Measurements from ENCODE around the gene CDK14. TPM values are rescaled to one million over a fixed set of nuclear protein-coding genes. Genes with fewer than 3 reads are reported as not detected.
"Not testable (repeated sequence)": the region's sequence is repeated elsewhere in the genome, so short reads cannot be mapped to it uniquely, and the experiment has no call there.

CDK14 gene
- total RNA-seq, 2 donors from 2014 or later = 5.1 to 5.5 TPM

DNA sequence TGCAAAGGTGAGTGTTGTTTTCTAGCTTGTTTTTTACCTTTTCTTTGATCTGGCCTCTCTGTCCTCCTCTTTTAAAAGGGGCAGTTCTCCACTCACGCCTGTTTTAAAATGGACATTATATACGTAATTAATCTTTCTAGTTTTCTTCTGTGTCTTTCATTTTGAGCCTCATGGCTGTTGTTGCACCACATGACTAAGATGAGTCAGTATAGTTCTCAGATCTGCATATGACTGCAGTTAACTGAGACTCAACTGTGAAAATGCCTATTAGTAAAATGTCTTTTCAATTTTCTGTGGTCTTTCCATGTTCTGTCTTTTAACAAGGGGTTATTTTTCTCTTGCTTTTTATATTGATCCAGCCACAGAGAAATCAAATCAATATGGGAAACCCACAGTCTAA lies 296.1 kb downstream of the CDK14 start:
- intact Hi-C loops (cut with DNase I, micrococcal nuclease) = no loop called here
- DNase-seq = no peak
- ATAC-seq = no peak

DNA sequence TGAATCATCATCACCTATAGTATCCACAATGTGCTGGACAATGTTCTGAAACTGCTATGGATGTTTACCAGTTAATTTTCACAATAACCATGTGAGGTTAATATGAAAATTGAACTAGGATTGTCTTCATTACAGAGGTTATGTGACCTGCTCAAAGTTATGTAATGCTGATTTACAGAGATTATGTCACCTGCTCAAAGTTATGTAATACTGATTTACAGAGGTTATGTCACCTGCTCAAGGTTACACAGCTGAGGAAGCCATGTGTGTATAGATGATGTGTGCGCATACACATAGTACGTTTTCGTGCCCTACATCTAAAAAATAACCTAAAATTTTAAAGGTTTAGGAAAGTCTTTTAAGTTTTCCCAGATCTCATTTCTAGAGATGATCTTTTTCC lies 298.0 kb downstream of the CDK14 start:
- ATAC-seq (no peak), DNase-seq (no peak)
- intact Hi-C loops (cut with DNase I, micrococcal nuclease) = no loop called here

DNA sequence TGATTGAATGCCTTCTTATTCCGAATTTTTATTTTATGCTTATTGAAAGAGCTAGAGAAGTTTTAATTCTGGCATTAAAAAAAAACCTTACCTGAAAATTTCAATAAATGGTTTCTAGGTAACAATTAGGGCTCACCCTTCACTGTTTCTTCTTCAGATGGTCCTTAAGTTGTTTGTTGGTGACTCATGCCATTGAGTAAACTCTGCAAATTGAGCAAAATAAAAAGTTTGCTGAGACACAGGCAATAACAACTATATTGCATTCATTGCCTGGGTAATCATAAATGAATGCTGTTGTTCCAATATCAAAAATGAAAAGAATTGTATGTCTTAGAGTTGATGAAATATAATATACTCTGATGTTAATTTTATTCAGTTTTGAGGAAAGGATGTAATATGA lies 300.3 kb downstream of the CDK14 start:
- DNase-seq (no peak), ATAC-seq (no peak)
- intact Hi-C loops (cut with DNase I, micrococcal nuclease) = no loop called here

DNA sequence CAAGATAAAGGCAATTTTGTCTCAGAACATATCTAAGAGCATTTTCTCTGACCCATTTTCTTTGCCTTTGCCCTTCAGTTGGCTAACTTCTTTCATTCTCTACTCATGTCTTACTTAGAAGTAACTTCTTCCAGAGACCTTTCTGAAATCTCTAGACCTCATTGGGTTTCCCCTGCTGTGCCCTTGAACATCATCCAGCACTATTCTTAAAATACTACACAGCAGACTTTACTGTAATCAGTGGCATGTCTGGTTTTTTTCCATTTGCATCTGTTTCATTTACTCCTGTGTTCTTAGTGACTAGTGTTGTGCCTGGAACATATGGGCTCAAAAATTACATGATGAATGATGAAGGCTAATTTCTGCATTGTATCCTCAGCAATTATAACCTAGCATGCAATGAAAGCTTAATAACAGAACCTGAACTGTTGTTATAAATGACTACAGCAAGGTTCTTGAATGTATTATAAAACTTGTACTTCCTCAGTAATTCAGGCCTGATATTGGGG lies 301.9 kb downstream of the CDK14 start:
- no peak for DNase-seq
- ATAC-seq = no peak
- intact Hi-C loops (cut with DNase I, micrococcal nuclease) = no loop called here

DNA sequence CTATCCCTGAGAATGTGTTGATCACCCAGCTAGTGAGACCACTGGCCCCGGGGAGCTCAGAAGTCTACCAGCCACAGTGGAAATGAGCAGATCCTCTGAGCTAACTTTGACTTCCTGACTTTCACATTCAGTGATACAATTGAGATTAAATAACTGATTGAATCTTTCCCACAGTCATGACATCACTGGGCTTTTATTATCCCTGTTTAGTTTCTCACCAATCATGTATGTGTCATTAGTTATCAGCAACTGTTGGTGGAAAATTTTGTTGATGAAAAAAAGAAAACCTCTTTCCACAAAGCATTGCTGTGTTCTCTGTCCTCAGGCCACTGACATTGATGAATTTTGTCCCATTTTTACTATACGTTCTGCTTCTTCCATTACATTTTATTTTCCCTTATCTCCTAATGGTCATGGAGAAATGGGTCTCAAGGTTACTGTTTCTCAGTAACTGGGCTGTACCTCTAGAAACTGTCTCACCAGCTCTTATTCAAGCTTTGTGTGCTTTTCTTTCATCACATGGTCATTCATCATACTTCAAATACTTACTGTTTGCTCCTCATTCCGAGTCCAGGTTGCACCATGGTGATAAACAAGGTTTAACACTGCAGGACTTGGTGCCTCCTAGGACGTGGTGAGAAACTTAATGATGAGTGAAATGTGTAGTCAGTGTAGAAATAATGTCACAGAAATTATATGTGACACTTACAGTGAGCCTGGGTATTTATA lies 304.7 kb downstream of the CDK14 start:
- DNase-seq (no peak), ATAC-seq (no peak)
- intact Hi-C loops (cut with DNase I, micrococcal nuclease) = no loop called here

DNA sequence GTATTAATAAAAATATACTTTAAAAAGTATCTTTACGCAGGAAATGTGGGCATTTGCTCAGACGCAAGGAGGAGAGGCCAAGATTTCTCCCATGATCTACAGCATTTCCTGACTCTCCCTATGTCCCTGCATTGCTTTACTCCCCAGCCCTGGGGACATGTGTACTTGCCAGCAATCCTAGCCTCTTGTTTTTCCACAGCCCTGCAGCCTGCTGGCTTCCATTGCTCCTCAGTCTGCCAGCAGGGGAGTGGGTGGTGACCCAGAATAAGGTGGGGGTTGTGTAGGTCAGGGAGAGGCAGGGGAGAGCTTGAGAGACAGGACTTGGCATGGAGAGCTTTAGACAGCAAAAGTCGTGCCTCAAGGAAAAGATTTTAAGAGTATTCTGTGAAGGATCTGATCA lies 307.7 kb downstream of the CDK14 start:
- no peak for DNase-seq
- ATAC-seq = no peak
- intact Hi-C loops (cut with DNase I, micrococcal nuclease) = no loop called here

DNA sequence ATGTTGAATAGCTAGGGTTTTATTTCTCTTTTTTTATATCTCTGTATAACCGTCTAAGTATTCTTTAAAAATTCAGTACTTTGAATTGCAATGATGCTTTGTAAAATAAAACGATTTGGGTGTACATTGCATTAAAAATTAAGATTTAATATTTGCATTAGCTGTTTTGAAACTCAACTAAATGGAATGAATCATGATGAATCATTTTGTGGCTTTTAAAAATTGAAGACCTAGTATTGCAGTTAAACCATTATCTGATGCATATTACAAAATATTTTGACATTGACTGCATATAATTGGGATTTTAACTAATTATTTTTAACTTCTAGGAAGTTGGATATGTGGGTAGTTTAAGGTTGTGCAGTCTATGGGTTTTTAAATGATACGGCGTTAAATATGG lies 314.0 kb downstream of the CDK14 start:
- intact Hi-C loops (cut with DNase I, micrococcal nuclease) = no loop called here
- DNase-seq (no peak), ATAC-seq (no peak)

DNA sequence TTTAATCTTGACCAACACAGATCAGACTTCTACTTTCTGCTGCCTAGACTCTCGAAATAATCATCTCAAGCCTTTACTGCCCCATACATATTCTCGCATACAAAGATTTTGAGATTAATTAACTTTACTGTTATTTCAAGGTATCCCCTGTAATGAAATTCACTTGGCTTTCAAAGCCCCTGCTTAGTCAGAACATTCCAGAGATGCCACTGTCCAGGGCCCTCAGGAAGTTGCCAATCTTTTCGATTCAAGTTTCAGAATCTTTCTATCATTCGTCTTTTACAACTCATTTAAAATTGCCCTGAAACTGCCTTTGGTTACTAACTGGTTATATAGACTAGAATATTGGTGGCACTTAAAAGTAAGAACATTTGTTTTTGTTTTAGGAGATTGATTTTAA lies 320.2 kb downstream of the CDK14 start:
- no peak for DNase-seq
- no peak for ATAC-seq
- intact Hi-C loops (cut with DNase I, micrococcal nuclease) = no loop called here

DNA sequence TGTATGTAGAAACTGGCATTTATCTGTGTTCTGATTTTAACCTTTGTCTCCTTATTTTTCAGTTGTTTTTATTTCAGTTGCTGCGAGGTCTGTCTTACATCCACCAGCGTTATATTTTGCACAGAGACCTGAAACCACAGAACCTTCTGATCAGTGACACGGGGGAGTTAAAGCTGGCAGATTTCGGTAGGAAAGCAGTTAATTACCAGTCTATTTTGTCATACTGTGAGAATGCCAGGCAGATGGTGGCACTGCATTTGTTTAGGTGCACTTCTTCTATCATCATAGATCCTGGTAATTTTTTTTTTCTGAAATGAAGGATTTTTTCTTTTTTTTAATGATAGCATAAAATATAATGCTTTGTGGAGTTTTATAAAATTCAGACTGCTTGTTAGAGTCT lies 321.4 kb downstream of the CDK14 start:
- DNase-seq (no peak), ATAC-seq (no peak)
- intact Hi-C loops (cut with DNase I, micrococcal nuclease) = no loop called here

DNA sequence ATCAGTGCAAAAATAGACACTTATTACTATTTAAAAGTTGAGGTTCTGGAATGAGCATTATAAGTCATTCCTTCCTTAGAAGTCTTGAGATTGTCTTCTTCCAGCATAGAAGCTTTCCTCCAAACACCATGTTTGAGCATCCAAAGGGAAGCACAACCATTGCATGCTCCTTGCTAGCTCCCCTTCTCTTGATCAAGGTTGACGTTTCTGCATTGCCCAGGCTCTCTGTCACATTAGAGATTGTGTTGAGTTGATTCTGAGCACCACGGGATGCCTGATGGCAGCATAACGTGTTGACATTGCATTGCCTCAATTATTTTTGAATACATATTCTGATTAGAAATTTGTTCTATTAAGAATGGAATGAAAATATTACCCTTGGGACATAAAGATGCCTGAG lies 322.2 kb downstream of the CDK14 start:
- intact Hi-C loops (cut with DNase I, micrococcal nuclease) = no loop called here
- ATAC-seq (no peak), DNase-seq (no peak)

DNA sequence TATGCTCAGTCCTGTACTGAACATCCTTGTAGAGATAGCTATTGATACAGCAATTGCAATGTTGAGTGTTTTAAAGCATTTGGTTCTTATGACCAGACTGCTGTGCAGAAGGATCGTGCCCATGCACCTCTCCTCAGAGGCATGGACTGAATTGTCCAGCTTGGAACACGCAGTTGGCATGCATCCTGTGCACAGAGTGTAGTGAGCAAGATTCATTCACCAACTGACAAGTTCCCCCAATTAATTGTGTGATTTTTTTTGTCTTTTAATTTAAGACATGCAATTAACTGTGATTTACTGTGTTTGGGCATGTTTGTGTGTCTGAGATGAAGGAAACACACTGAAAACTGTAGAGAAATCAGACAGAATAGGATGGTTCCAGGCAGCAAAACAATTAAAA lies 323.7 kb downstream of the CDK14 start:
- intact Hi-C loops (cut with DNase I, micrococcal nuclease) = no loop called here
- no peak for ATAC-seq

DNA sequence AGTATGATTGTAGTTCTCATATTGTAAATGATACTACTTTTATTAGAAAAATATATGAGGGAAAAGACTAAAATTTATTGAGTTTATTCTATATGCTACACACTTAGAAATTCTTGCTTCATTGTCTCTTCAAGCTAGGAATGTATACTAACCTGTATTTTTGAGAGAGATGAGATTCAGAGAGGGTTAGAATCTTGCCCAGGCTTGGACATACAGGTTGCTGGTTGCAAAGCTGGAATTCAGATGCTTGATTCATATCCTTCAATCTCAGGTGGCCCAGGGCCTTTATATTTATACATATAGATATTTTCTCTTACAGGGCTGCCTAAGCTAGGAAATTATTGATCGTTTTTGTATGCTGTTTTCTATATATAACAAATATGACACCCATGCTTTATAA lies 324.2 kb downstream of the CDK14 start:
- intact Hi-C loops (cut with DNase I, micrococcal nuclease) = no loop called here
- ATAC-seq (no peak), DNase-seq (no peak)

More for the DNA sequence above, 323.7 kb downstream of the CDK14 start:
- no peak for DNase-seq

DNA sequence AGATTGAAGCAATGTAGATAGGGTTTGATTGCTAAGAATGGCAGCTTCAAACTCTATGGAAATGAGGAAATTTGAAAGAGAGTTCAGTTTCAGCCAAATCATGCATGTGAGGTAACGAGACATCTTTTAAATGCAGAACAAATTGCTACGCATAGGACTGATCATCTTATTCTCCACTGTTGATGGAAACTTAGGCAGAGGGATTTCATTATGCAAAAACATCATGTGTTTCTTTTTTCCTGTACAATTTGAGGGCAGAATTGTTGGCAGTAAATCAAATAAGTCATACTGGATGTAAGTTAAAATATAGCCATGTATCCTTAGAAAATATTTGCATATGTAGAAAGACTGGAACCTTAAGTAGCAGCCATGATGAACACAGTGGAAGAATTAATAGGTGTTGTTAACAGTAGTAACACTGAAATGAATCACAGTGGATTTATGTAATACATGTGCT lies 327.4 kb downstream of the CDK14 start:
- no peak for DNase-seq
- no peak for ATAC-seq

DNA sequence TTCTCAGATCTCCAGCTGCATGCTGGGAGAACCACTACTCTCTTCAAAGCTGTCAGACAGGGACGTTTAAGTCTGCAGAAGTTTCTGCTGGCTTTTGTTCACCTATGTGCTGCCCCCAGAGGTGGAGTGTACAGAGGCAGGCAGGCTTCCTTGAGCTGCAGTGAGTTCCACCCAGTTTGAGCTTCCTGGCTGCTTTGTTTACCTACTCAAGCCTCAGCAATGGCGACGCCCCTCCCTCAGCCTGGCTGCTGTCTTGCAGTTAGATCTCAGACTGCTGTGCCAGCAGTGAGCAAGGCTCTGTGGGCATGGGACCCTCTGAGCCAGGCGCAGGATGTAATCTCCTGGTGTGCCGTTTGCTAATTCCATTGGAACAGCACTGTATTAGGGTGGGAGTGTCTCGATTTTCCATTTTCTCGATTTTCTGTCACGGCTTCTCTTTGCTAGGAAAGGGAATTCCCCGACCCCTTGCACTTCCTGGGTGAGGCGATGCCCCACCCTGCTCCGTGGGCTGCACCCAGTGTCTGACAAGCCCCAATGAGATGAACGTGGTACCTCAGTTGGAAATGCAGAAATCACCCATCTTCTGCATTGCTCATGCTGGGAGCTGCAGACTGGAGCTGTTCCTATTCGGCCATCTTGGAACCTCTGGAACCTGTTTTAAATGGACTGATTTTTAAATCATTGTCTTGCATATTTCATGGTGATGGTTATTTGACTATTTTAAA lies 332.7 kb downstream of the CDK14 start:
- DNase-seq = peak in 1 of 2 donors; percentile 21
- intact Hi-C loops (cut with DNase I, micrococcal nuclease); ATAC-seq: not testable (repeated sequence)

More for the DNA sequence above, 327.4 kb downstream of the CDK14 start:
- intact Hi-C loops (cut with DNase I, micrococcal nuclease) = no loop called here

DNA sequence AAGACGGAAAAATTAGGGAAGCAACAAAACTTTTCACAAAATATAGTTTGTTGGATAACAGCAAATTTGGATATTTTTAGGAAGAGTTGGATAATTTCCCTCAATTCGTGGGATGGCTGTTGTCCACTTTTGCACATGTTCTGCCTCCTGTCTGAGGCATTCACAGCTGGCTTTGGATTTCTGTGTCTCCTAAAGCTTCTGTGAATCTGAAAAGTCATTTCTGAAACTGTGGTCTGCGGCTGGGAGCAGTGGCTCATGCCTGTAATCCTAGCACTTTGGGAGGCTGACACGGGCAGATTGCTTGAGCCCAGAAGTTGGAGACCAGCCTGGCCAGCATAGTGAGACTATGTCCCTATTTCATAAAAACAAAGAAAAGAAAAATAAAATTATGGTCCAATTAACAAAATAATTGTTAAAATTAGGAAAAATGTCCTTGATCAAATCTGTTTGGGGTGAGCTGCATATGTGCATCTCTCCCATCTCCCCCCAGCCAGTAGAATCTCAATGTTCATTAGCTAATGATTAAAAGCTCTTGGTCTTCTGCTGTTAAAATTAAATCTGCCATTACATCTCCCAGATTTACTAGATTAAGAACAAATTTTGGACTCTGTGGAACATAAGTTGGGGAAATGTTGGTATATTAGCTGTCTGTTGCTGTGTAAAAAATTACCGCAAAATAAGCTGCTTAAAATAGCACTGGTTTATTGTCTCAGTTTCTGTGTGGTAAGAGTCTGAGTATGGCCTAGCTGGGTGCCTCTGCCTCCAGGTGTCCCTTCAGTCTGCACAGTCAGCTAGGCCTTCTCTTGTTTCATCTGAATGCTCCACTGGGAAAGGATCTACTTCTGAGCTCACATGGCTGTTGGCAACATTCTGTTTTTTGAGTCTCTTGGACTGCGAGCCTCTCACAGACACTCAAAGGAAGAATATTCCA lies 336.1 kb downstream of the CDK14 start:
- intact Hi-C loops (cut with DNase I, micrococcal nuclease) = no loop called here
- DNase-seq (no peak), ATAC-seq (no peak)

DNA sequence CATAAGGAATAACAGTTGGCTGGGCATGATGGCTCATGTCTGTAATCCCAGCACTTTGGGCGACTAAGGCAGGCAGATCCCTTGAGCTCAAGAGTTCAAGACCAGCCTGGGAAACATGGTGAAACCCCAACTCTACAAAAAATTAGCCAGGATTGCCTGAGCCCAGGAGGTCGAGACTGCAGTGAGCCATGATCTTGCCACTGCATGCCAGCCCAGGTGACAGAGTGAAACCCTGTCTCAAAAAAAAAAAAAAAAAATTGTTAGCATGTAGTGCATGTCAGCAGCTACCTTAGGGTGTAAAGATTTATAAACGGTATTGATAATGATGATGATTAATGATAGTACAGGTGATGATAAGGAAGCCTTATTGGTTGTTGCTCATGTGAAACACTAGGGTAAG lies 336.9 kb downstream of the CDK14 start:
- intact Hi-C loops (cut with DNase I, micrococcal nuclease) = no loop called here
- DNase-seq = no peak
- no peak for ATAC-seq

DNA sequence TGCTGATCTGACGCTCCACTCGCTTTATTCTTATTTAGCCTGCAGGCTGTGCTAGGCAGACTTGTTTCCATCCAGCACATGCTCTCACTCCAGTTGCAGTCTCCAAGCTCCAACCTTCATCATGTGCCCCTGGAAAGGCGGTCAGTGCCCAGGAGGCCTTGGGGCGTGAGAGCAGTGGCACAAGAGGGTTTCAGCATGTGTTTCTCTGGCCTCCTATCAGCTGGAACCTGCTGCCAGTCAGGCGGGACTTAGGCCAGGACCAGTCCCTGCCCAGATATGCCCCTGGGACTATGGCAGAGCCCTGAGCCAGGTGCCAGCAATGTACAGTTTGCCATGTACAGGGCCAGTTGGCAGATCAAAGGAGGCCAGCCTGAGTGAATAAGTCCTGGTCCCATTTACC lies 337.9 kb downstream of the CDK14 start:
- ATAC-seq (no peak), DNase-seq (no peak)
- intact Hi-C loops (cut with DNase I, micrococcal nuclease) = no loop called here

DNA sequence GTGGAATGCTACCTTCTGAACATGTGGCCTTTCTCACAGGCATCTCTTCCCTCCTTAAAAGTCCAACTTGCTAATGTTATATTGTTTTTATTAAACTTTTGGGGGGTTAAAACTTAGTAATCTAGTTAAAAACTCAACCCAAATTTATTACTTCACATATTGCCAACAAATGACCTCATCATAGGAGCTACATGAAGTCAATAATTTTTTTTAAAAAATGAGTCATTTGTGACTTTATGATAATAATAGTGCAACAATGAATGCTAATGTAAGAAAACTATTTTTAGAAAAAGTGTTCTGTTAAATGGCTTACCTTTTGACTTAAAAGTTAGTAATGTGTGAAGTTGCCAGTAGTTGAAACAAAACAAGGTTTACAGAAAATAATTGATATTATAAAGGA lies 342.2 kb downstream of the CDK14 start:
- no peak for DNase-seq
- ATAC-seq = no peak
- intact Hi-C loops (cut with DNase I, micrococcal nuclease) = no loop called here

DNA sequence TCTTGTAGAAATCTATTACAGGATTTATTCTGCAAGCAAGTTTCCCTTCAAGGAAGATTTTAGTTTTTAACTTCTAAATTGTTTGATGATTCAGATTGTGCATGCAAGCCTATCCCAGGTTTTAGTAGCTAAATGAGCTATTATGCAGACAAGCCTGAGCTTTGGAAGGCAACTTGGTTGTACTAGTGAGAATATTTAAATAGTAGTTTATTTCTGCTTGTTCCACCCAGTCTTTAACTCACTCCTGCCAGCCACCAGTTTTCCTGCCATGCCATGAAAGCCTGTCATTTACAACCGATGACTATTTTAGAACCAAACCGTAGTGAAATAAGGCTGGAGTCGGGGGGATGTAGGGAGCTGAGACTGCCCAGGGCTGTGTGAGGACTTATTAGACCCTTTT lies 343.5 kb downstream of the CDK14 start:
- DNase-seq (no peak), ATAC-seq (no peak)
- intact Hi-C loops (cut with DNase I, micrococcal nuclease) = no loop called here

All from left colon (tissue), 2 donors.